Ascending aorta (tissue), 2 donors: Measurements from ENCODE around the gene AP2A2. TPM values are rescaled to one million over a fixed set of nuclear protein-coding genes. Genes with fewer than 3 reads are reported as not detected.

Experiments
- DNase-seq, 2 donors: peaks; one replicate each; pipeline ENCODE4 v3.0.0-alpha.2; 2019; ENCODE audit warnings: low spot score in 2 of 2
- H3K27ac ChIP-seq, 2 donors: fragments of 200-600 bp; sonication (generic); one replicate each; pipeline ENCODE4 v1.5.1; 2016 to 2017; ENCODE audit warnings: mild to moderate bottlenecking in 1 of 2
- H3K27me3 ChIP-seq: fragments of 200-600 bp; sonication (generic); one replicate; pipeline ENCODE4 v1.5.1; 2017
- H3K36me3 ChIP-seq, 2 donors: fragments of 200-600 bp; sonication (generic); one replicate each; pipeline ENCODE4 v1.5.1; 2016
- H3K4me1 ChIP-seq, 2 donors: fragments of 200-600 bp; sonication (generic); one replicate each; pipeline ENCODE4 v1.5.1; 2016 to 2017; ENCODE audit warnings: mild to moderate bottlenecking in 1 of 2
- H3K4me3 ChIP-seq, 2 donors: fragments of 200-600 bp; sonication (generic); one replicate each; pipeline ENCODE4 v1.5.1; 2016 to 2017; ENCODE audit warnings: mild to moderate bottlenecking in 1 of 2
- H3K9me3 ChIP-seq, 2 donors: fragments of 200-600 bp; sonication (generic); one replicate each; pipeline ENCODE4 v1.5.1; 2016
- intact Hi-C: fragments of 100-400 bp; cut with DNase I; formaldehyde crosslinking; loops from one replicate; pipeline ENCODE4 v1.15.1; 2023
- total RNA-seq: library from RNA; depleted of rRNA; stranded (reverse); fragments of >200 nt; gene quantifications from one replicate; pipeline ENCODE4 v1.1.0, GENCODE V29; 2016
- TF ChIP-seq, protein P1 (sequence below), 3 experiments: fragments of 200-600 bp in 2 of 3; fragments of 450-650 bp in 1 of 3; sonication (generic) in 2 of 3; IDR thresholded peaks; one replicate each; pipeline ENCODE4 v1.5.1; 2016 to 2019; ENCODE audit warnings: antibody characterized with exemption in 3 of 3, mild to moderate bottlenecking in 1 of 3, moderate library complexity in 1 of 3

The AP2A2 gene
- total RNA-seq, 1 donor from 2014 or later: 118 TPM

DNA sequence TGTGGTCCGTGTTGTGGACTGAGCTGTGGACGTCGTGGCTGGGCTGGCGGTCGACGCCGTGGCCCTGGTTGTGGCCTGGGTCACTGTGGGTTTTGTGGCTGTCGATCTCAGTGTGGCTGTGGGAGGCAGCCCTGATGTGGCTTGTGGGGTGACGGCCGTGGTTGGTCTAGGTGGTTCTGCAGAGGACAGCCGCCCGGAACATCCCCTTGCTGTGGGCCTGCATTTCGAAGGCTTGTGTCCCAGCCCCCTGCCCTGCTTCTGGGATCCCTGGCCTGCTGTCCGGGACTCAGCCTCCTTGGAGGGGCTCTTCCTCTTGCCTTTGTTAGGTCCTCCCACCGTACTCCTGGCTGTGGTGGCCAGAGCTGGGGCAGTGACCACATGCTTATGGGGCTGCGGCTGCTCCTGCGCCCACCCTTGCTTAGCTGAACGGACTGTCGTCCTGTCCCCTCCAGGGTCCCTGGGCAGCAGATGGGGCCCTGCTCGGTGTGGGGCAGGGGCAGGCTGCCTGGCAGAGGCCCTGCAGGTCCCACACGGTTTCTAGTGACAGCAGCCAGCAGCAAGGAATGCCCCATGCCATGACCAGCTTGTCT, 93.7 kb downstream of the AP2A2 start:
- no peaks in the 10 kb centered on the region for H3K4me1 ChIP-seq

GRCh38 chr11:1020211-1020905, 94.7 kb downstream of the AP2A2 start:
- intact Hi-C loops: no loop called here

More for the DNA sequence above, 93.7 kb downstream of the AP2A2 start:
- intact Hi-C loops: no loop called here
- Histone ChIP-seq H3K36me3 (no peaks in the 10 kb centered on the region), H3K9me3 (no peaks in the 10 kb centered on the region), H3K27me3 (no peaks in the 10 kb centered on the region), H3K4me3 (no peak overlapping the region), H3K27ac (no peak overlapping the region)
- TF ChIP-seq, protein P1, sequence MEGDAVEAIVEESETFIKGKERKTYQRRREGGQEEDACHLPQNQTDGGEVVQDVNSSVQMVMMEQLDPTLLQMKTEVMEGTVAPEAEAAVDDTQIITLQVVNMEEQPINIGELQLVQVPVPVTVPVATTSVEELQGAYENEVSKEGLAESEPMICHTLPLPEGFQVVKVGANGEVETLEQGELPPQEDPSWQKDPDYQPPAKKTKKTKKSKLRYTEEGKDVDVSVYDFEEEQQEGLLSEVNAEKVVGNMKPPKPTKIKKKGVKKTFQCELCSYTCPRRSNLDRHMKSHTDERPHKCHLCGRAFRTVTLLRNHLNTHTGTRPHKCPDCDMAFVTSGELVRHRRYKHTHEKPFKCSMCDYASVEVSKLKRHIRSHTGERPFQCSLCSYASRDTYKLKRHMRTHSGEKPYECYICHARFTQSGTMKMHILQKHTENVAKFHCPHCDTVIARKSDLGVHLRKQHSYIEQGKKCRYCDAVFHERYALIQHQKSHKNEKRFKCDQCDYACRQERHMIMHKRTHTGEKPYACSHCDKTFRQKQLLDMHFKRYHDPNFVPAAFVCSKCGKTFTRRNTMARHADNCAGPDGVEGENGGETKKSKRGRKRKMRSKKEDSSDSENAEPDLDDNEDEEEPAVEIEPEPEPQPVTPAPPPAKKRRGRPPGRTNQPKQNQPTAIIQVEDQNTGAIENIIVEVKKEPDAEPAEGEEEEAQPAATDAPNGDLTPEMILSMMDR (IDR thresholded peaks at IDR 0.05): no peak
- DNase-seq: no peak

GRCh38 chr11:1022411-1022810, 96.7 kb downstream of the AP2A2 start:
- no peak overlapping the region for H3K27ac ChIP-seq
- TF ChIP-seq, protein P1 (IDR thresholded peaks at IDR 0.05): no peak
- no peaks in the 10 kb centered on the region for H3K4me1 ChIP-seq
- no peak for DNase-seq
- intact Hi-C loops: no loop called here
- H3K36me3 ChIP-seq: no peaks in the 10 kb centered on the region
- H3K27me3 ChIP-seq: no peaks in the 10 kb centered on the region
- no peaks in the 10 kb centered on the region for H3K9me3 ChIP-seq
- no peak overlapping the region for H3K4me3 ChIP-seq

More at GRCh38 chr11:1020211-1020905, 94.7 kb downstream of the AP2A2 start:
- no peaks in the 10 kb centered on the region for H3K36me3 ChIP-seq
- no peaks in the 10 kb centered on the region for H3K27me3 ChIP-seq
- no peaks in the 10 kb centered on the region for H3K4me1 ChIP-seq
- H3K27ac ChIP-seq: no peak overlapping the region
- TF ChIP-seq, protein P1 (IDR thresholded peaks at IDR 0.05): no peak
- no peak overlapping the region for H3K4me3 ChIP-seq
- H3K9me3 ChIP-seq: no peaks in the 10 kb centered on the region
- no peak for DNase-seq

DNA sequence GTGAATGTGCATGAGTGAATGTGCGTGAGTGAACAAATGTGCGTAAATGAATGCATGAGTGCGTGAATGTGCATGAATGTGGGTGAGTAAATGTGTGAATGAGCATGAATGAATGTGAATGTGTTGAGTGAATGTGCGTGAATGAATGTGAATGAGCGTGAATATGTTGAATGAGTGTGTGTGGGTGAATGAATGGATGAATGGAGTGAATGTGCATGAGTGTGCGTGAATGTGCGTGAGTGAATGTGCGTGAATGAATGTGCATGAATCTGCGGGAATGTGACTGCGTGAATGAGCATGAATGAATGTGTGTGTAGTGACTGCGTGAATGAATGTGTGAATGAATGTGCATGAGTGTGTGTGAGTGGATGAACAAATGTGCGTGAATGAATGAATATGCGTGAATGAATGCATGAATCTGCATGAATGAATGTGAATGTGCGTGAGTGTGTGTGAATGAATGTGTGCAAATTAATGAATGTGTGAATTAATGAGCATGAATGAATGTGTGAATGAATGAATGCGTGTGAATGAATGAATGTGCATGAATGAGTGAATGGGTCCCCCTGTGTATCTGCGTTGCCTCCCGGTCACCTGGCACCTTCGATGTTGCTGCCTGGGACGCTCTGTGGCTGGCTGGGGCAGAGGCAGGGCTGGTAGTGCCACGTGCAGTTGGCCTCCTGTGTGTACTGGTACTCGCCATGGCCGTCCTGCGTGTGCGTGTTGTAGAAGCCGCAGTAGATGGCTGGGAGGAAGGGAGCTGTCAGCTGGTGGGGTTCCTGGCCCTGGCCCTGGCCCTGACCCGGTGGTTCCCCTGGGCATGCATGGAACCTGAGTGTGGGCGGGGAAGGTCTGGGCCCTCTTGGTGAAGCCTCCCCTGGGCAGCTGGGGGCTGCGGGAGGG, 97.5 kb downstream of the AP2A2 start:
- no peak overlapping the region for H3K27ac ChIP-seq
- H3K4me3 ChIP-seq: no peak overlapping the region
- H3K36me3 ChIP-seq: no peaks in the 10 kb centered on the region
- DNase-seq: no peak
- no peaks in the 10 kb centered on the region for H3K4me1 ChIP-seq
- intact Hi-C loops: no loop called here
- TF ChIP-seq, protein P1 (IDR thresholded peaks at IDR 0.05): no peak
- H3K27me3 ChIP-seq: no peaks in the 10 kb centered on the region
- H3K9me3 ChIP-seq: no peaks in the 10 kb centered on the region

GRCh38 chr11:1023811-1024596, 98.3 kb downstream of the AP2A2 start:
- Histone ChIP-seq H3K4me3 (no peak overlapping the region), H3K9me3 (no peaks in the 10 kb centered on the region), H3K27me3 (no peaks in the 10 kb centered on the region), H3K4me1 (no peaks in the 10 kb centered on the region), H3K27ac (no peak overlapping the region), H3K36me3 (no peaks in the 10 kb centered on the region)
- TF ChIP-seq, protein P1 (IDR thresholded peaks at IDR 0.05): no peak
- intact Hi-C loops: no loop called here
- DNase-seq: no peak
